Fibroblast of skin of right biceps (primary cell): Measurements from ENCODE around the gene ROCK1.
"Not testable (repeated sequence)": the region's sequence is repeated elsewhere in the genome, so short reads cannot be mapped to it uniquely, and the experiment has no call there.

ENCODE experiments used
- DNase-seq: peaks from one replicate; pipeline ENCODE4 v3.0.0-alpha.2; 2013

The ROCK1 gene

GRCh38 chr18:21111346-21112139 is at the start of gene ROCK1:
TSS of gene ROCK1 (minus strand) at chr18:21111813. CDS start at chr18:21110910, 903 bp downstream.
- DNase-seq: peak; percentile 96

GRCh38 chr18:21155443-21155842 is 43.8 kb upstream of the ROCK1 start:
- DNase-seq: no peak

GRCh38 chr18:21146016-21146415 is 34.4 kb upstream of the ROCK1 start:
- DNase-seq: no peak

- DNase-seq: no peak
Measured at GRCh38 chr18:21145371-21145770, 33.8 kb upstream of the ROCK1 start.

GRCh38 chr18:21141668-21142422 is 30.2 kb upstream of the ROCK1 start:
- DNase-seq: peak; percentile 11

- not testable (repeated sequence) for DNase-seq
Measured at GRCh38 chr18:21137719-21138488, 26.3 kb upstream of the ROCK1 start.

- peak; percentile 36 for DNase-seq
Measured at GRCh38 chr18:21134895-21135294, 23.3 kb upstream of the ROCK1 start.

- DNase-seq: no peak
Measured at GRCh38 chr18:21132398-21132918, 20.8 kb upstream of the ROCK1 start.

- DNase-seq: no peak
Measured at GRCh38 chr18:21131698-21132227, 20.1 kb upstream of the ROCK1 start.

GRCh38 chr18:21129566-21130216 is 18.1 kb upstream of the ROCK1 start:
- DNase-seq: peak; percentile 74

GRCh38 chr18:21123290-21123926 is 11.8 kb upstream of the ROCK1 start:
- no peak for DNase-seq

GRCh38 chr18:21118806-21119205 is 7.2 kb upstream of the ROCK1 start:
- no peak for DNase-seq

GRCh38 chr18:21117409-21118131 is 6.0 kb upstream of the ROCK1 start:
- DNase-seq: peak; percentile 93

- DNase-seq: peak; percentile 93
Measured at GRCh38 chr18:21115519-21116411, 4.2 kb upstream of the ROCK1 start.

- peak; percentile 12 for DNase-seq
Measured at GRCh38 chr18:21112543-21113105, 1.0 kb upstream of the ROCK1 start.

- no peak for DNase-seq
Measured at GRCh38 chr18:21112140-21112473, 494 bp upstream of the ROCK1 start.

- peak; percentile 43 for DNase-seq
Measured at GRCh38 chr18:21110713-21111345, 784 bp downstream of the ROCK1 start.

- DNase-seq: peak; percentile 25
Measured at GRCh38 chr18:21109936-21110712, 1.5 kb downstream of the ROCK1 start.
